Left lung (tissue), 10 donors: ENCODE results near the gene C9orf72. TPM values are rescaled to one million over a fixed set of nuclear protein-coding genes. Genes with fewer than 3 reads are reported as not detected.

Source experiments
- ATAC-seq: fragments of 200-7000 bp; cut with Tn5 transposase; one replicate; pipeline ENCODE4 v1.9.1; 2020; ENCODE audit warnings: moderate library complexity
- DNase-seq, 4 donors: peaks; one replicate each; pipeline ENCODE4 v3.0.0-alpha.2; 2013 to 2020
- H3K27ac ChIP-seq, 2 donors: fragments of 200-600 bp; sonication (generic) in 1 of 2; one replicate each; pipeline versions ENCODE4 v1.5.0 to v1.8.0; 2020 to 2021
- H3K27me3 ChIP-seq, 2 donors: fragments of 200-600 bp; sonication (generic) in 1 of 2; one replicate each; pipeline versions ENCODE4 v1.5.0 to v1.8.0; 2020 to 2021
- H3K36me3 ChIP-seq, 2 donors: fragments of 200-600 bp; sonication (generic) in 1 of 2; one replicate each; pipeline versions ENCODE4 v1.5.0 to v1.8.0; 2020 to 2021
- H3K4me1 ChIP-seq, 2 donors: fragments of 200-600 bp; one replicate each; pipeline ENCODE4 v1.8.0; 2021
- H3K4me3 ChIP-seq, 2 donors: fragments of 200-600 bp; sonication (generic) in 1 of 2; one replicate each; pipeline versions ENCODE4 v1.5.0 to v1.8.0; 2020 to 2021; ENCODE audit warnings: mild to moderate bottlenecking in 1 of 2
- H3K9me3 ChIP-seq, 2 donors: fragments of 200-600 bp; sonication (generic) in 1 of 2; one replicate each; pipeline versions ENCODE4 v1.5.0 to v1.8.0; 2020 to 2021
- intact Hi-C, 2 donors: fragments of 100-400 bp; cut with DNase I; formaldehyde crosslinking; loops; one replicate each; pipeline versions ENCODE4 v1.11.2 to v1.14.2; 2022
- polyA plus RNA-seq, 6 donors: library from polyadenylated mRNA; unstranded; fragments of 120-200 nt; gene quantifications; one replicate each; pipeline ENCODE4 v1.2.1, GENCODE V29; 2013; ENCODE audit not compliant: insufficient read length in 6 of 6
- total RNA-seq, 2 donors: library from RNA; stranded (reverse); fragmentation: NEBNext Ultra II Directional; extraction: Animal tissue kit (Norgen Biotek cat#: 25700); gene quantifications; one replicate each; pipeline ENCODE4 v1.2.1, GENCODE V29; 2021
- TF ChIP-seq, protein P1 (sequence below), 2 donors: fragments of 200-600 bp; sonication (generic) in 1 of 2; IDR thresholded peaks; one replicate each; pipeline versions ENCODE4 v1.5.0 to v1.8.0; 2021; ENCODE audit warnings: antibody characterized with exemption in 2 of 2
- donor health status: DM: no; HTN: yes; CAD: no.
- donor health status: DM: no; HTN: no; CAD: no.

The C9orf72 gene
- total and polyA plus RNA-seq, 8 donors: 17.1 to 32.4 (median 23.5) TPM

- no peaks in the 10 kb centered on the region for H3K27me3 ChIP-seq
- no peak for DNase-seq
- intact Hi-C loops: no loop called here
- ATAC-seq: no peak
- H3K9me3 ChIP-seq: no peaks in the 10 kb centered on the region
- H3K27ac ChIP-seq: no peak overlapping the region
- TF ChIP-seq, protein P1, sequence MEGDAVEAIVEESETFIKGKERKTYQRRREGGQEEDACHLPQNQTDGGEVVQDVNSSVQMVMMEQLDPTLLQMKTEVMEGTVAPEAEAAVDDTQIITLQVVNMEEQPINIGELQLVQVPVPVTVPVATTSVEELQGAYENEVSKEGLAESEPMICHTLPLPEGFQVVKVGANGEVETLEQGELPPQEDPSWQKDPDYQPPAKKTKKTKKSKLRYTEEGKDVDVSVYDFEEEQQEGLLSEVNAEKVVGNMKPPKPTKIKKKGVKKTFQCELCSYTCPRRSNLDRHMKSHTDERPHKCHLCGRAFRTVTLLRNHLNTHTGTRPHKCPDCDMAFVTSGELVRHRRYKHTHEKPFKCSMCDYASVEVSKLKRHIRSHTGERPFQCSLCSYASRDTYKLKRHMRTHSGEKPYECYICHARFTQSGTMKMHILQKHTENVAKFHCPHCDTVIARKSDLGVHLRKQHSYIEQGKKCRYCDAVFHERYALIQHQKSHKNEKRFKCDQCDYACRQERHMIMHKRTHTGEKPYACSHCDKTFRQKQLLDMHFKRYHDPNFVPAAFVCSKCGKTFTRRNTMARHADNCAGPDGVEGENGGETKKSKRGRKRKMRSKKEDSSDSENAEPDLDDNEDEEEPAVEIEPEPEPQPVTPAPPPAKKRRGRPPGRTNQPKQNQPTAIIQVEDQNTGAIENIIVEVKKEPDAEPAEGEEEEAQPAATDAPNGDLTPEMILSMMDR (IDR thresholded peaks at IDR 0.05): no peak
- no peaks in the 10 kb centered on the region for H3K4me1 ChIP-seq
- H3K36me3 ChIP-seq: peaks cover 0 to 86% of the 10 kb centered on the region in 2 donors
- no peak overlapping the region for H3K4me3 ChIP-seq
Observed at GRCh38 chr9:27554712-27555111, 18.6 kb downstream of the C9orf72 start.

DNA sequence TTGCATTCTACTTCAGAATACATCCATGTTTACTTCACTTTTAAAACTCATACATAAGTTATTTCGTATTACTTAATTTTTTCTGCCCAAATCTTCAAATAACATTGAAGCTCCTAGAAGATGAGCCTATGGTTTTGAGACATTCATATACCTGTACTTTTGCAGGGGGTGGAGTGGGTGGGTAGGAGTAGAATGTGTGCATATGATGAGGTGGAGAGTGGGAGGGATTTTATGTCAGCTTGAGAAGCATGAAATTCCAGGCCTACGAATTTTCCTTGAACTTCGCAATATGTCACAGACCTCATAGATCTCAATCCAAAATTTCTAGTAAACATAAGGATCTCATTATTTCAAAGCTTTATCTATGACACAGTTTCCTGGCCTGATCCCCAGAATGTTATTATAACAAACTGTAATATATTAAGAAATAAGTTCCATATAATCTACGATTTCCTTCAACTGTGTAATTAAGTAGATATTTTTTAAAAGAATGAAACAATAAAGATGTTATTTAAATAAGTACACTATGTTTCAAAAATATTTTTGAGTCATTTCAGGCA, 24.0 kb downstream of the C9orf72 start:
- intact Hi-C loops: loop anchor here in 1 of 2 donors (5.0 kb wide), 1 partner anchor 217 kb away; no protein-coding TSS in a partner anchor
- no peak overlapping the region for H3K27ac ChIP-seq
- peaks cover 0 to 79% of the 10 kb centered on the region in 2 donors for H3K36me3 ChIP-seq
- H3K4me3 ChIP-seq: no peak overlapping the region
- ATAC-seq (no peak), DNase-seq (peak in 2 of 4 donors; percentile 47 to 67)
- H3K4me1 ChIP-seq: no peaks in the 10 kb centered on the region
- no peaks in the 10 kb centered on the region for H3K9me3 ChIP-seq
- no peaks in the 10 kb centered on the region for H3K27me3 ChIP-seq
- TF ChIP-seq, protein P1 (IDR thresholded peaks at IDR 0.05): no peak

- DNase-seq: peak in 2 of 4 donors; percentile 58 to 60
- TF ChIP-seq, protein P1 (IDR thresholded peaks at IDR 0.05): peak; percentile 1 to 41
- H3K27me3 ChIP-seq: no peaks in the 10 kb centered on the region
- peaks cover 0 to 80% of the 10 kb centered on the region in 2 donors for H3K36me3 ChIP-seq
- no peak overlapping the region for H3K27ac ChIP-seq
- ATAC-seq: peak; percentile 92
- H3K4me1 ChIP-seq: no peaks in the 10 kb centered on the region
- intact Hi-C loops: loop anchor here in 1 of 2 donors (5.0 kb wide), 1 partner anchor 216 kb away; no protein-coding TSS in a partner anchor
- no peak overlapping the region for H3K4me3 ChIP-seq
- H3K9me3 ChIP-seq: no peaks in the 10 kb centered on the region
Observed at GRCh38 chr9:27548055-27548741, 25.1 kb downstream of the C9orf72 start.

GRCh38 chr9:27545471-27545870, 27.8 kb downstream of the C9orf72 start:
- TF ChIP-seq, protein P1 (IDR thresholded peaks at IDR 0.05): no peak
- ATAC-seq (no peak), DNase-seq (no peak)
- intact Hi-C loops: loop anchor here in 1 of 2 donors (5.0 kb wide), 1 partner anchor 213 kb away; no protein-coding TSS in a partner anchor
- Histone ChIP-seq H3K4me3 (no peak overlapping the region), H3K27me3 (no peaks in the 10 kb centered on the region), H3K9me3 (no peaks in the 10 kb centered on the region), H3K36me3 (peaks cover 0 to 56% of the 10 kb centered on the region in 2 donors), H3K27ac (no peak overlapping the region), H3K4me1 (peaks cover 0 to 6% of the 10 kb centered on the region in 2 donors)

DNA sequence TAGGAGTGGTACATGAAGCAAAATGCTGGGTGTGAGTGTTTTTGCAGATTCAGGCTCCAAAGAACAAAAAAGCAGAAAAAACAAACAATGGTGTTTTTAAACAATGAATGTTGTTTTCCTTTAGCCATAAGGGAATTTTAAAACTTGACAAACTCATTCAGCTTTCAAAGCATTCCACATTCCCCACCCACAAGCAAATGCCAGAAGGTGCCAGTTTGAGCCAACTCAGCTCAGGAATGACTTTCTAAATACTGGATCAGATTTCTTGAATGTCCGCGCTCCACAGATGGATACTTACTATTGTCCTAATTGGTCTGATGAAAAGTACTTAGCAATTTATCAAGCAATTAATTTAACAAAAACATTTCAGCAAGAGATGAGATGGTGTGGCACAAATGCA, 30.8 kb downstream of the C9orf72 start:
- intact Hi-C loops: no loop called here
- no peaks in the 10 kb centered on the region for H3K27me3 ChIP-seq
- no peak for DNase-seq

More for the DNA sequence above, 30.8 kb downstream of the C9orf72 start:
- Histone ChIP-seq H3K9me3 (no peaks in the 10 kb centered on the region), H3K36me3 (peaks cover 0 to 32% of the 10 kb centered on the region in 2 donors), H3K4me3 (no peak overlapping the region), H3K4me1 (peaks cover 0 to 18% of the 10 kb centered on the region in 2 donors), H3K27ac (no peak overlapping the region)
- no peak for ATAC-seq
- TF ChIP-seq, protein P1 (IDR thresholded peaks at IDR 0.05): no peak
